ENCODE measurements around the gene SCPEP1. TPM values are rescaled to one million over a fixed set of nuclear protein-coding genes. Genes with fewer than 3 reads are reported as not detected.

Gene SCPEP1
- total RNA-seq, 1 experiment from 2014 or later: 44.3 TPM

DNA sequence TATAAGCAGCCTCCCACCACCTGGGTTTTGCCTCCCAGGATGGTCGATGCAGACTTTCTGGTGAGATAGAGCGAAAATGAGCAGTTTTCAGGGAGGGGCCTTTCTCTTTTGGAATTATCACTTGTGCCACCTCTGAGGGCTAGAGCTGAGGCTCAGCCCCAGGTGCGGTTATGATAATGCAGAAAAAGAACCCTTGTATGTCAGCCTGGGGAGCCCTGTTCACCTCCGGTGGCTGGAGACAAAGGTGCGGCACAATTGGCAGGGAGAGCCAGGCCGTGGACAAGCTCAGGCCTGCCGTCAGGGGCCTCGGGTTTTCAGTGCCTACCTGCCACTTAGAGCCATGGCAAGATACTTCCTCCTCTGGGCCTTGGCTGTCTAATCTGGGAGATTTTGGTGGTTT is 4.4 kb downstream of the SCPEP1 start:
- Histone ChIP-seq H3K4me3 (ENCODE audit: low read depth, low read length) (no peak overlapping the region), H3K36me3 (ENCODE audit: control insufficient read depth, insufficient read depth, low read length) (no peaks in the 10 kb centered on the region), H3K4me1 (no peaks in the 10 kb centered on the region; the same call in 1 of the 2 replicates), H3K27me3 (replicated peaks; ENCODE audit: control insufficient read depth, insufficient read depth, low read length) (no peaks in the 10 kb centered on the region), H3K9me3 (no peaks in the 10 kb centered on the region)
- Mint-ChIP-seq H3K4me1 (ENCODE audit: low read depth, unreplicated experiment) (peaks cover 19% of the 10 kb centered on the region), H3K27me3 (ENCODE audit: insufficient read depth, unreplicated experiment) (no peaks in the 10 kb centered on the region), H3K4me3 (ENCODE audit: unreplicated experiment) (no peak overlapping the region), H3K36me3 (ENCODE audit: insufficient read depth, unreplicated experiment) (peaks cover 18% of the 10 kb centered on the region), H3K9me3 (ENCODE audit: unreplicated experiment) (no peaks in the 10 kb centered on the region), H3K27ac (ENCODE audit: unreplicated experiment) (no peak overlapping the region)
- intact Hi-C loops (cut with micrococcal nuclease; ENCODE audit: unreplicated experiment): no loop called here
- TF ChIP-seq CTCF (IDR thresholded peaks at IDR 0.05; ENCODE audit: insufficient read depth in 1 of 2, low read depth in 1 of 2, low read length in 1 of 2, severe bottlenecking in 1 of 2, unreplicated experiment in 1 of 2): no peak
- ChIA-PET POLR2A (no interaction called here), CTCF (no interaction called here)
- no TSS peak for BruUV-seq (replicated peaks)
- no peak for DNase-seq

DNA sequence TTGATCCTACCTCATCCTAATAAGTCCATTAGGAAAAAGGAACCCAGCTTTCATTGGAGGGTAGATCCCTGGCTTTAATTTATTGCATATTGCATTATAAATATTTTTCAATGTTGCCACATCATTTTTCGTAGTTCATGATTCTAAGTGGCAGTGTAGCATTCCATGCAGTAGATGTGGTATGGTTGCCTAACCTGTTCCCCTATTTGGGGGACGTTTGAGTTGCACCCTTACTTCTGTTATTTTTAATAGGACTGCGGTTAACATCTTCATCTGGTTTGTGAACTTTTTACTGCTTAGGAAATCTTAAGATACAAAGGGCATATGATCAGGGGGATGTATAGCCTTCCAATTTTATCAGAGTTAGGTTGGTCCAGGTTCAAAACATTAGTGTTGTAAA is 5.4 kb downstream of the SCPEP1 start:
- intact Hi-C loops (cut with micrococcal nuclease; ENCODE audit: unreplicated experiment): no loop called here
- Mint-ChIP-seq H3K9me3 (ENCODE audit: unreplicated experiment) (no peaks in the 10 kb centered on the region), H3K4me1 (ENCODE audit: low read depth, unreplicated experiment) (peaks cover 17% of the 10 kb centered on the region), H3K4me3 (ENCODE audit: unreplicated experiment) (no peak overlapping the region), H3K27ac (ENCODE audit: unreplicated experiment) (no peak overlapping the region), H3K36me3 (ENCODE audit: insufficient read depth, unreplicated experiment) (peaks cover 16% of the 10 kb centered on the region), H3K27me3 (ENCODE audit: insufficient read depth, unreplicated experiment) (no peaks in the 10 kb centered on the region)
- Histone ChIP-seq H3K4me3 (ENCODE audit: low read depth, low read length) (no peak overlapping the region), H3K36me3 (ENCODE audit: control insufficient read depth, insufficient read depth, low read length) (peaks cover 2% of the 10 kb centered on the region; the same call in 1 of the 2 replicates), H3K9me3 (no peaks in the 10 kb centered on the region), H3K4me1 (no peaks in the 10 kb centered on the region), H3K27me3 (replicated peaks; ENCODE audit: control insufficient read depth, insufficient read depth, low read length) (no peaks in the 10 kb centered on the region)
- no TSS peak for BruUV-seq (replicated peaks)
- ChIA-PET CTCF (no interaction called here), POLR2A (no interaction called here)
- no peak for TF ChIP-seq CTCF (IDR thresholded peaks at IDR 0.05; ENCODE audit: insufficient read depth in 1 of 2, low read depth in 1 of 2, low read length in 1 of 2, severe bottlenecking in 1 of 2, unreplicated experiment in 1 of 2)
- DNase-seq: no peak

- POLR2A ChIA-PET: no interaction called here
- BruUV-seq (replicated peaks): no TSS peak
- no peak for TF ChIP-seq CTCF (IDR thresholded peaks at IDR 0.05; ENCODE audit: insufficient read depth in 1 of 2, low read depth in 1 of 2, low read length in 1 of 2, severe bottlenecking in 1 of 2, unreplicated experiment in 1 of 2)
These were observed 7.6 kb downstream of the SCPEP1 start for GRCh38 chr17:56985371-56986162.

More at GRCh38 chr17:56985371-56986162, 7.6 kb downstream of the SCPEP1 start:
- H3K36me3 Mint-ChIP-seq (ENCODE audit: insufficient read depth, unreplicated experiment): peaks cover 15% of the 10 kb centered on the region
- Histone ChIP-seq H3K4me1 (no peaks in the 10 kb centered on the region), H3K27me3 (replicated peaks; ENCODE audit: control insufficient read depth, insufficient read depth, low read length) (no peaks in the 10 kb centered on the region), H3K4me3 (ENCODE audit: low read depth, low read length) (no peak overlapping the region), H3K9me3 (no peaks in the 10 kb centered on the region), H3K36me3 (ENCODE audit: control insufficient read depth, insufficient read depth, low read length) (peaks cover 2% of the 10 kb centered on the region; the same call in 1 of the 2 replicates)
- H3K4me3 Mint-ChIP-seq (ENCODE audit: unreplicated experiment): no peak overlapping the region
- no peak overlapping the region for H3K27ac Mint-ChIP-seq (ENCODE audit: unreplicated experiment)
- CTCF ChIA-PET: no interaction called here
- H3K9me3 Mint-ChIP-seq (ENCODE audit: unreplicated experiment): no peaks in the 10 kb centered on the region
- no peak for DNase-seq
- no peaks in the 10 kb centered on the region for H3K27me3 Mint-ChIP-seq (ENCODE audit: insufficient read depth, unreplicated experiment)
- intact Hi-C loops (cut with micrococcal nuclease; ENCODE audit: unreplicated experiment): no loop called here
- peaks cover 7% of the 10 kb centered on the region for H3K4me1 Mint-ChIP-seq (ENCODE audit: low read depth, unreplicated experiment)
